Measurements from ENCODE around the gene PTEN.
"Not testable (repeated sequence)": the region's sequence is repeated elsewhere in the genome, so short reads cannot be mapped to it uniquely, and the experiment has no call there.

Gene PTEN

GRCh38 chr10:87841186-87841585 is 22.2 kb upstream of the PTEN start:
- H3K36me3 Mint-ChIP-seq: peaks cover 10% of the 10 kb centered on the region
- no peaks in the 10 kb centered on the region for H3K4me1 Mint-ChIP-seq
- H3K9me3 Mint-ChIP-seq: peaks cover 6% of the 10 kb centered on the region
- peaks cover 1% of the 10 kb centered on the region for H3K27me3 Mint-ChIP-seq
- H3K27ac Mint-ChIP-seq: no peak overlapping the region
- H3K4me3 Mint-ChIP-seq: no peak overlapping the region

GRCh38 chr10:87842220-87842641 is 21.2 kb upstream of the PTEN start:
- H3K4me3 Mint-ChIP-seq: no peak overlapping the region
- peaks cover 8% of the 10 kb centered on the region for H3K36me3 Mint-ChIP-seq
- H3K27me3 Mint-ChIP-seq: peaks cover 1% of the 10 kb centered on the region
- H3K9me3 Mint-ChIP-seq: no peaks in the 10 kb centered on the region
- no peaks in the 10 kb centered on the region for H3K4me1 Mint-ChIP-seq
- H3K27ac Mint-ChIP-seq: no peak overlapping the region

GRCh38 chr10:87842776-87843497 is 20.5 kb upstream of the PTEN start:
- Mint-ChIP-seq H3K9me3 (no peaks in the 10 kb centered on the region), H3K4me1 (no peaks in the 10 kb centered on the region), H3K36me3 (peaks cover 8% of the 10 kb centered on the region), H3K27me3 (peaks cover 1% of the 10 kb centered on the region), H3K27ac (no peak overlapping the region), H3K4me3 (no peak overlapping the region)

- H3K36me3 Mint-ChIP-seq: peaks cover 5% of the 10 kb centered on the region
Observed at GRCh38 chr10:87843714-87844113, 19.7 kb upstream of the PTEN start.

GRCh38 chr10:87844837-87845623 is 18.4 kb upstream of the PTEN start:
- H3K27me3 Mint-ChIP-seq: no peaks in the 10 kb centered on the region
- no peak overlapping the region for H3K27ac Mint-ChIP-seq
- no peak overlapping the region for H3K4me3 Mint-ChIP-seq
- peaks cover under 1% of the 10 kb centered on the region for H3K4me1 Mint-ChIP-seq
- H3K36me3 Mint-ChIP-seq: no peaks in the 10 kb centered on the region
- no peaks in the 10 kb centered on the region for H3K9me3 Mint-ChIP-seq

More at GRCh38 chr10:87843714-87844113, 19.7 kb upstream of the PTEN start:
- Mint-ChIP-seq H3K9me3 (no peaks in the 10 kb centered on the region), H3K4me1 (no peaks in the 10 kb centered on the region), H3K4me3 (no peak overlapping the region), H3K27ac (no peak overlapping the region), H3K27me3 (peaks cover 1% of the 10 kb centered on the region)

GRCh38 chr10:87845624-87845998 is 17.8 kb upstream of the PTEN start:
- H3K36me3 Mint-ChIP-seq: no peaks in the 10 kb centered on the region
- H3K4me1 Mint-ChIP-seq: peaks cover 5% of the 10 kb centered on the region
- no peaks in the 10 kb centered on the region for H3K9me3 Mint-ChIP-seq
- no peak overlapping the region for H3K4me3 Mint-ChIP-seq
- no peak overlapping the region for H3K27ac Mint-ChIP-seq
- no peaks in the 10 kb centered on the region for H3K27me3 Mint-ChIP-seq

- H3K4me1 Mint-ChIP-seq: peaks cover 8% of the 10 kb centered on the region
- H3K27me3 Mint-ChIP-seq: no peaks in the 10 kb centered on the region
- H3K36me3 Mint-ChIP-seq: no peaks in the 10 kb centered on the region
- H3K4me3 Mint-ChIP-seq: no peak overlapping the region
- H3K9me3 Mint-ChIP-seq: no peaks in the 10 kb centered on the region
- no peak overlapping the region for H3K27ac Mint-ChIP-seq
Observed at GRCh38 chr10:87846023-87846422, 17.4 kb upstream of the PTEN start.

- H3K9me3 Mint-ChIP-seq, H3K36me3 Mint-ChIP-seq, H3K27me3 Mint-ChIP-seq, H3K27ac Mint-ChIP-seq, H3K4me3 Mint-ChIP-seq: not testable (repeated sequence)
- H3K4me1 Mint-ChIP-seq: peaks cover 12% of the 10 kb centered on the region
Observed at GRCh38 chr10:87846711-87847110, 16.7 kb upstream of the PTEN start.

GRCh38 chr10:87847550-87847949 is 15.9 kb upstream of the PTEN start:
- Mint-ChIP-seq H3K27ac (no peak overlapping the region), H3K9me3 (no peaks in the 10 kb centered on the region), H3K27me3 (no peaks in the 10 kb centered on the region), H3K4me3 (no peak overlapping the region), H3K36me3 (no peaks in the 10 kb centered on the region), H3K4me1 (peaks cover 12% of the 10 kb centered on the region)

GRCh38 chr10:87849001-87849400 is 14.4 kb upstream of the PTEN start:
- Mint-ChIP-seq H3K4me1 (peaks cover 14% of the 10 kb centered on the region), H3K27me3 (no peaks in the 10 kb centered on the region), H3K9me3 (no peaks in the 10 kb centered on the region), H3K27ac (no peak overlapping the region), H3K4me3 (no peak overlapping the region), H3K36me3 (no peaks in the 10 kb centered on the region)

- no peak overlapping the region for H3K27ac Mint-ChIP-seq
- no peaks in the 10 kb centered on the region for H3K9me3 Mint-ChIP-seq
- H3K4me1 Mint-ChIP-seq: peaks cover 21% of the 10 kb centered on the region
- H3K27me3 Mint-ChIP-seq: no peaks in the 10 kb centered on the region
- H3K4me3 Mint-ChIP-seq: no peak overlapping the region
- H3K36me3 Mint-ChIP-seq: no peaks in the 10 kb centered on the region
Observed at GRCh38 chr10:87850742-87851205, 12.7 kb upstream of the PTEN start.

- Mint-ChIP-seq H3K4me3 (no peak overlapping the region), H3K9me3 (no peaks in the 10 kb centered on the region), H3K4me1 (peaks cover 23% of the 10 kb centered on the region), H3K27me3 (no peaks in the 10 kb centered on the region), H3K27ac (no peak overlapping the region), H3K36me3 (no peaks in the 10 kb centered on the region)
Observed at GRCh38 chr10:87852089-87852488, 11.3 kb upstream of the PTEN start.

- peaks cover 23% of the 10 kb centered on the region for H3K4me1 Mint-ChIP-seq
- H3K4me3 Mint-ChIP-seq, H3K27ac Mint-ChIP-seq, H3K36me3 Mint-ChIP-seq, H3K9me3 Mint-ChIP-seq, H3K27me3 Mint-ChIP-seq: not testable (repeated sequence)
Observed at GRCh38 chr10:87855247-87855646, 8.2 kb upstream of the PTEN start.

GRCh38 chr10:87855665-87856064 is 7.8 kb upstream of the PTEN start:
- not testable (repeated sequence) for H3K4me3 Mint-ChIP-seq, H3K27ac Mint-ChIP-seq, H3K36me3 Mint-ChIP-seq, H3K27me3 Mint-ChIP-seq, H3K9me3 Mint-ChIP-seq
- peaks cover 25% of the 10 kb centered on the region for H3K4me1 Mint-ChIP-seq

- peaks cover 26% of the 10 kb centered on the region for H3K4me1 Mint-ChIP-seq
- no peaks in the 10 kb centered on the region for H3K9me3 Mint-ChIP-seq
- peak overlapping the region; percentile 55 for H3K4me3 Mint-ChIP-seq
- H3K27me3 Mint-ChIP-seq: no peaks in the 10 kb centered on the region
- no peaks in the 10 kb centered on the region for H3K36me3 Mint-ChIP-seq
- no peak overlapping the region for H3K27ac Mint-ChIP-seq
Observed at GRCh38 chr10:87860156-87860795, 3.1 kb upstream of the PTEN start.

GRCh38 chr10:87860816-87861403 is 2.5 kb upstream of the PTEN start:
- peaks cover 28% of the 10 kb centered on the region for H3K4me1 Mint-ChIP-seq
- H3K9me3 Mint-ChIP-seq: no peaks in the 10 kb centered on the region
- no peaks in the 10 kb centered on the region for H3K27me3 Mint-ChIP-seq
- H3K36me3 Mint-ChIP-seq: peaks cover 1% of the 10 kb centered on the region
- H3K4me3 Mint-ChIP-seq: peak overlapping the region; percentile 97
- H3K27ac Mint-ChIP-seq: peak overlapping the region; percentile 96
